ENCODE results near the gene SSBP4.

DNA sequence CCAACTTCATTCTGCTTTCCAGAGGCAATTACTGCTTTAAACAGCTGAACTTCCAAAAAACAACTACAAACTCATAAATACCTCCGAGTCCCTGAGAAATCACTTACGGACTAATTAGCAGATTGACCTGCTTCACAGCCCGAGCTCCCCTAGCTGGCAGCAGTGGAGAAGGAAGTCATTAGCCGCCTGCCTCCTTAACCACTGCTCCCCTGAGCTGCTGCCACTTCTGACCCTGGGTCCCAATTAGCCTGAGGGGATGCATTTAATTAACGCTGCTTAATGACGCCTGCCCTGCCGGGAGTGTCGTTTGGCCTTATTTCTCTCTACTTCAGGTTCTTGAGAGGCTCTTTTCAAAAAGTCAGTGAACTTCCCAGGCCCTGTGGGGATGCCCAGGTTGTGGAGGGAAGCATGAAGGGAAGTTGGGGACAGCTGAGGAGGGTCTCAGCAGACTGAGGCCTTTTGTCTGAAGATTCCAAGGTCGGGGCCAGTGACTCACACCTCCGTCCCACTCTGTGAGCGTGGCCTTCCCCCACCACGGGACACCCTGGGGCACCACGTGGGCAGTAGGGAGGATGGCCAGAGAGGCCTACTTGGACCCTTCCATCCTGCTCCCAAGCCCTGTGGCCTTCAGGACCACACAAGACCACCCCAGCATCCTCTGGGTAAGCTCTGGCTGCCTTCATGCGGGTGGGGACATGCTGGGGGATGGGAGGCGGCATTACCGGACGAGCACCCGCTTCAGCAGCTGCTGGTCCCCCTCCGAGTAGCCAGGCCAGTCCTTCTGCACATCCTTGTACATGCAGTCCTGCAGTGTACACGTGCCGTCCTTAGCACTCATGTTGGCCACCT, 38.5 kb downstream of the SSBP4 start:
- TF ChIP-seq, protein P1, sequence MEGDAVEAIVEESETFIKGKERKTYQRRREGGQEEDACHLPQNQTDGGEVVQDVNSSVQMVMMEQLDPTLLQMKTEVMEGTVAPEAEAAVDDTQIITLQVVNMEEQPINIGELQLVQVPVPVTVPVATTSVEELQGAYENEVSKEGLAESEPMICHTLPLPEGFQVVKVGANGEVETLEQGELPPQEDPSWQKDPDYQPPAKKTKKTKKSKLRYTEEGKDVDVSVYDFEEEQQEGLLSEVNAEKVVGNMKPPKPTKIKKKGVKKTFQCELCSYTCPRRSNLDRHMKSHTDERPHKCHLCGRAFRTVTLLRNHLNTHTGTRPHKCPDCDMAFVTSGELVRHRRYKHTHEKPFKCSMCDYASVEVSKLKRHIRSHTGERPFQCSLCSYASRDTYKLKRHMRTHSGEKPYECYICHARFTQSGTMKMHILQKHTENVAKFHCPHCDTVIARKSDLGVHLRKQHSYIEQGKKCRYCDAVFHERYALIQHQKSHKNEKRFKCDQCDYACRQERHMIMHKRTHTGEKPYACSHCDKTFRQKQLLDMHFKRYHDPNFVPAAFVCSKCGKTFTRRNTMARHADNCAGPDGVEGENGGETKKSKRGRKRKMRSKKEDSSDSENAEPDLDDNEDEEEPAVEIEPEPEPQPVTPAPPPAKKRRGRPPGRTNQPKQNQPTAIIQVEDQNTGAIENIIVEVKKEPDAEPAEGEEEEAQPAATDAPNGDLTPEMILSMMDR (IDR thresholded peaks at IDR 0.05) = no peak
- no peak for TF ChIP-seq POLR2A (IDR thresholded peaks at IDR 0.05)
